Activated CD8-positive, alpha-beta T cell treated with anti-CD3 and anti-CD28 coated beads for 36 hours (primary cell): ENCODE measurements around the gene DPM3. TPM values are rescaled to one million over a fixed set of nuclear protein-coding genes. Genes with fewer than 3 reads are reported as not detected.
A peak's percentile ranks its signal among the peaks of the same experiment; 100 is the strongest.

ENCODE experiments used
- ATAC-seq: fragments of 200-7000 bp; cut with Tn5 transposase; one replicate; pipeline ENCODE4 v1.10.0; 2021; ENCODE audit warnings: mild to moderate bottlenecking, moderate library complexity
- CTCF ChIA-PET: fragments of 350-600 bp; sonication (Branson Sonifier 250); formaldehyde crosslinking; loops from one replicate; lab custom pipeline; 2021; ENCODE audit warnings: antibody characterized with exemption; lab: Charles Lee
- POLR2A ChIA-PET: fragments of 350-600 bp; sonication (Branson Sonifier 250); formaldehyde crosslinking; loops from one replicate; lab custom pipeline; 2021; ENCODE audit warnings: antibody characterized with exemption; lab: Charles Lee
- DNase-seq: peaks from one replicate; pipeline ENCODE4 v3.0.0-alpha.2; 2020
- H3K27ac Mint-ChIP-seq: one replicate; pipeline ENCODE4 v1.8.0; 2021; ENCODE audit warnings: mild to moderate bottlenecking, mixed read lengths
- H3K27me3 Mint-ChIP-seq: one replicate; pipeline ENCODE4 v1.8.0; 2021; ENCODE audit warnings: mixed read lengths
- H3K36me3 Mint-ChIP-seq: one replicate; pipeline ENCODE4 v1.8.0; 2021; ENCODE audit warnings: low read depth, mixed read lengths
- H3K4me1 Mint-ChIP-seq: one replicate; pipeline ENCODE4 v1.8.0; 2021; ENCODE audit warnings: low read depth, mixed read lengths
- H3K4me3 Mint-ChIP-seq: one replicate; pipeline ENCODE4 v1.8.0; 2021; ENCODE audit warnings: mild to moderate bottlenecking, moderate library complexity, mixed read lengths
- H3K9me3 Mint-ChIP-seq: one replicate; pipeline ENCODE4 v1.8.0; 2021; ENCODE audit warnings: mixed read lengths
- intact Hi-C: fragments of 100-400 bp; cut with micrococcal nuclease; formaldehyde crosslinking; loops from one replicate; pipeline ENCODE4 v1.10.0; 2022
- total RNA-seq, 2 experiments: library from RNA; stranded (reverse); gene quantifications; one replicate each; pipeline ENCODE4 v1.2.3, GENCODE V29; 2021
- TF ChIP-seq, protein P1 (sequence below): fragments of 200-600 bp; IDR thresholded peaks from one replicate; pipeline ENCODE4 v1.8.0; 2022; ENCODE audit warnings: antibody characterized with exemption, mild to moderate bottlenecking

Gene DPM3
- total RNA-seq, 2 experiments from 2014 or later = 37.1 to 38.1 TPM

DNA sequence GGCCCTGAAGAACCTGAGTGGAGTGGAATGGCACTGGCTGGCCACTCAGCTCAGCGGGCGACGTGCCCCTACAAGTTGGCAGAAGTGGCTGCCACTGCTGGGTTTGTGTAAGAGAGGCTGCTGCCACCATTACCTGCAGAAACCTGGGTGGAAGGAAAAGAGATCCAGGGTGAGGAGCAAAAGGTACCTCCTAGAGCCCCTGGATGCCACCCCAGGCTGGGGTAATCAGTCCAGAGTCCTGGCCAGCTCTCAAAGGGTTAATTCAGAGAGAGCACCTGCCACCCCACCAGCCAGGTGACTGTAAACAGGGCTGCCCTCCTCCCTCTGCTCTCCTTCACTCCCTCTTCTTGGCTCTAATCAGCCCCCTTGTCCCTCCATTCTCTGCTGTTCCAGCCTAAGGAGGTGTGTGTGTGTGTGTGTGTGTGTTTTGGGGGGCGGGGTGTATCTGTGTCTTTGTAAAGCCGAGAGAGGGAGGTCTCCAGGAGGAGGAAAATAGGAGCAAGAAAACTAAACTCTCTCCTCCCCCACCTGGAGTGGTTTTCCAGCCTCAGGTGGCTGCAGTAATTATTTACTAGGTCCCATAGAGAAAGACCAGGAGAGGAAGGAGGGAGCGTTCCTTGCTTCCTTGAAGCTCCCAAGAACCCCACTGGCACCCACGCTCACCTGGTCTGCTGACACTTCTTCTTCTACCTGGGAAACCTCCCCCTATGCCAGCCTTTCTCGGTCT lies 45.9 kb upstream of the DPM3 start:
- H3K27ac Mint-ChIP-seq = no peak overlapping the region
- H3K36me3 Mint-ChIP-seq = no peaks in the 10 kb centered on the region
- TF ChIP-seq, protein P1, sequence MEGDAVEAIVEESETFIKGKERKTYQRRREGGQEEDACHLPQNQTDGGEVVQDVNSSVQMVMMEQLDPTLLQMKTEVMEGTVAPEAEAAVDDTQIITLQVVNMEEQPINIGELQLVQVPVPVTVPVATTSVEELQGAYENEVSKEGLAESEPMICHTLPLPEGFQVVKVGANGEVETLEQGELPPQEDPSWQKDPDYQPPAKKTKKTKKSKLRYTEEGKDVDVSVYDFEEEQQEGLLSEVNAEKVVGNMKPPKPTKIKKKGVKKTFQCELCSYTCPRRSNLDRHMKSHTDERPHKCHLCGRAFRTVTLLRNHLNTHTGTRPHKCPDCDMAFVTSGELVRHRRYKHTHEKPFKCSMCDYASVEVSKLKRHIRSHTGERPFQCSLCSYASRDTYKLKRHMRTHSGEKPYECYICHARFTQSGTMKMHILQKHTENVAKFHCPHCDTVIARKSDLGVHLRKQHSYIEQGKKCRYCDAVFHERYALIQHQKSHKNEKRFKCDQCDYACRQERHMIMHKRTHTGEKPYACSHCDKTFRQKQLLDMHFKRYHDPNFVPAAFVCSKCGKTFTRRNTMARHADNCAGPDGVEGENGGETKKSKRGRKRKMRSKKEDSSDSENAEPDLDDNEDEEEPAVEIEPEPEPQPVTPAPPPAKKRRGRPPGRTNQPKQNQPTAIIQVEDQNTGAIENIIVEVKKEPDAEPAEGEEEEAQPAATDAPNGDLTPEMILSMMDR = no peak
- no peaks in the 10 kb centered on the region for H3K27me3 Mint-ChIP-seq
- no peaks in the 10 kb centered on the region for H3K4me1 Mint-ChIP-seq
- H3K9me3 Mint-ChIP-seq = no peaks in the 10 kb centered on the region
- intact Hi-C loops = no loop called here
- no peak for ATAC-seq
- H3K4me3 Mint-ChIP-seq = no peak overlapping the region
- no peak for DNase-seq
- CTCF ChIA-PET = interaction anchor here (0.7 to 2.6 kb wide), 3 partner anchors 9 to 95 kb away, joined by 3 to 10 read pairs (median 3); no protein-coding TSS in a partner anchor
- POLR2A ChIA-PET = interaction anchor here (1.0 to 1.7 kb wide), 3 partner anchors 9 to 14 kb away, joined by 3 to 7 read pairs (median 4); partner anchors contain the start of gene KRTCAP2

DNA sequence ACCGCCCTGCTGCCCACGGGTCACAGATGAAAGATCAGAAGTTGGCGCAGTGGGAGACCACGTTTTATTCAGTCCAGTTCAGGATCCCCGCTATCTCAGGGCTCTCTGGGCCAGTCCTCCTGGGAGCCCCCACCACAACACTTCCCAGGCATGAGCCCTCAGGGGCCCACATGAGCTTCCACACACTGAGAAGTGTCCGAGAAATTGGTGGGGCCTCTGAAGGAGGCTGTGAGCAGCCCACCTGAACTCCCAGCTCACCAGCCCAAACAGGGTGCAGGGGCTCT lies 45.4 kb upstream of the DPM3 start:
- ChIA-PET CTCF (interaction anchor here (0.7 to 2.6 kb wide), 3 partner anchors 9 to 94 kb away, joined by 3 to 10 read pairs (median 3); no protein-coding TSS in a partner anchor), POLR2A (interaction anchor here (1.0 to 1.7 kb wide), 2 partner anchors 11 to 13 kb away, joined by 3 to 7 read pairs; partner anchors contain the start of gene KRTCAP2)
- Mint-ChIP-seq H3K9me3 (no peaks in the 10 kb centered on the region), H3K27me3 (no peaks in the 10 kb centered on the region), H3K27ac (peak overlapping the region; percentile 61), H3K4me3 (no peak overlapping the region), H3K4me1 (no peaks in the 10 kb centered on the region), H3K36me3 (no peaks in the 10 kb centered on the region)
- intact Hi-C loops = no loop called here
- DNase-seq (no peak), ATAC-seq (no peak)
- TF ChIP-seq, protein P1 = no peak

DNA sequence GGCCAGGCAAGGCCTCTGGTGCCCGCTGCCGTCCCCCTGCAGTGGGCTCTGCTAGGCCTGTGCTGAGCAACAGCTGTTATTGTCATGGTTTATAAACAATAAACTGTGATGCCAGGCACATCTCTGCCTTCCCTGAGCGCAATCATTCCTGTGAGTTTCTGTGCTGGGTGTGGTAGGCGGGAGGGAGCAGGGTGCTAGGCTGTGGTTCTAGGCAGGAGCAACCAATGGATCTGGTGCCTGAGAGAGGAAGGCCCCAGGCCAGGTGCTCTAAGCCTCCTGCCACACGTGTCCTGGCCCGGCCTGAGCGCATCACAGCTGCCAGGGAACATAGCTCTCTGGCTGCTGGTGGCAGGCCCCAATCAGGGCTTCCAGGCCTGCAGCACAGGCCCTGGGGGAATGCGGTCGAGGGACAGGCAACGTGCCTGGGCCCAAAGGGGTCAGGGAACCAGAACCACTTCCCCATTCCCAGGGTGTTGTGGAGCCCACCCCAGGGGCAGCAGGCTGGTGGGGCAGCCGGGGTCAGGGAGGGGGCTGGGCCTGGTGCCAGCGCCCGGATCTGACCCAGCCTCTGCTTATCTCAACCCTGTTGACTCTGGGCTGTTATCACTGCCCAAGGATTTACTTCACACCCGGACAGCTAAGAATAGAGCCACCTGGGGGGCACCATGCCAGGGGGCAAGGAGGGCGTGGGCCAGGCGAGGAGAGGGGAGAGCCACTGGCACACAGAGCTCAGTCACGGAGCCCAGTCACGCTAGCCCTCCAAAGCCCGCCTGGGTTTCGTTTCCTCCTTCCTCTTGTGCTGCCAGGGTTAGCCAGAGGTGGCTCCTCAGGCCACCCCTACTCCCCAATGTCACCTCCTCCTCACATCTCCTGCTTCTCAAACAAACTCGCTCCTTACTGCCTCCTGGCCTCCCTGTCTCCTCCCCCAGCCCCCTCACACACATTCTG lies 44.8 kb upstream of the DPM3 start:
- Mint-ChIP-seq H3K4me3 (no peak overlapping the region), H3K4me1 (no peaks in the 10 kb centered on the region), H3K27me3 (no peaks in the 10 kb centered on the region), H3K27ac (peak overlapping the region; percentile 61), H3K9me3 (no peaks in the 10 kb centered on the region), H3K36me3 (no peaks in the 10 kb centered on the region)
- ChIA-PET CTCF (interaction anchor here (0.7 to 2.6 kb wide), 3 partner anchors 10 to 12 kb away, joined by 3 to 10 read pairs (median 5); partner anchors contain the start of gene KRTCAP2), POLR2A (interaction anchor here (0.6 to 1.7 kb wide), 5 partner anchors 8 to 131 kb away, joined by 3 to 10 read pairs (median 6); partner anchors contain the start of gene KRTCAP2)
- ATAC-seq = no peak
- TF ChIP-seq, protein P1 = no peak
- intact Hi-C loops = no loop called here
- DNase-seq = no peak

DNA sequence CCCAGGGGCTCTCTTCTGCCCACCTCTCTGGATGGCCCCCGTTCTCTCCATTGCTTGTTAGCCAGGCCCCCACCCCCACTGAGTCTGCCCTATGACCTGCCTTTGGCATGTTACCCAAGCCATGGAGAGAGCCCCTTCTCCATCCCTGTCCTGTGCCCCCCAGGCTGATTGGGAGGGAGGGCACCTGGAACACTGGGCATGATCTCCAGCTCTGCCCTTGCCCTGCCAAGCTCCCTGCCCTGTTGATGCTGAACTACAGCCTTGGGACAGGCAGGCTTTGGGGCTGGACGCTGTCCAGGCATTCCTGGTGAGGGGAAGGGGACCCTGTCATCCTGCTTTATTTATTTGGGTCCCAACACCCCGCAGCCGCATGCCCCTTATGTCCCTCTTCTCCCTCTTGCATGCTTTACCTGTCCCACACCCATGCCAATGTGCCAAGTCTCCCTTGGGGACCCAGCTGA lies 44.0 kb upstream of the DPM3 start:
- POLR2A ChIA-PET = interaction anchor here (0.6 to 1.7 kb wide), 5 partner anchors 9 to 132 kb away, joined by 3 to 10 read pairs (median 6); partner anchors contain the start of gene KRTCAP2
- TF ChIP-seq, protein P1 = no peak
- DNase-seq (no peak), ATAC-seq (no peak)
- Mint-ChIP-seq H3K27ac (no peak overlapping the region), H3K4me3 (no peak overlapping the region), H3K27me3 (no peaks in the 10 kb centered on the region), H3K9me3 (no peaks in the 10 kb centered on the region), H3K4me1 (no peaks in the 10 kb centered on the region), H3K36me3 (no peaks in the 10 kb centered on the region)
- intact Hi-C loops = no loop called here
- CTCF ChIA-PET = interaction anchor here (1.6 kb wide), 1 partner anchor 9 kb away, joined by 5 read pairs; no protein-coding TSS in a partner anchor
